Panc1 (cell line): Measurements from ENCODE around the gene TTC38.

Source experiments
- CTCF ChIP-seq: fragments of 450-650 bp; IDR thresholded peaks from 2 replicates; pipeline ENCODE4 v1.5.1; 2017; ENCODE audit warnings: mild to moderate bottlenecking
- REST ChIP-seq, 2 experiments: IDR thresholded peaks; 2 replicates each; pipeline ENCODE4 v1.6.1; 2011 to 2012; ENCODE audit warnings: low read depth in 2 of 2, control low read depth in 1 of 2, low read length in 1 of 2, mild to moderate bottlenecking in 1 of 2, moderate library complexity in 1 of 2; ENCODE audit not compliant: insufficient read depth in 1 of 2

GRCh38 chr22:46229701-46230100, 38.1 kb upstream of the TTC38 start:
- TF ChIP-seq CTCF = no peak
- no peak for TF ChIP-seq REST (IDR thresholded peaks at IDR 0.05; ENCODE audit: insufficient read depth in 1 of 2, low read depth in 2 of 2, low read length in 1 of 2)
